Suprapubic skin (tissue), 4 donors: ENCODE data around the gene ALG12. TPM values are rescaled to one million over a fixed set of nuclear protein-coding genes. Genes with fewer than 3 reads are reported as not detected.

Experiments
- DNase-seq, 2 donors: peaks; one replicate each; pipeline ENCODE4 v3.0.0-alpha.2; 2019; ENCODE audit warnings: low spot score in 2 of 2
- H3K27ac ChIP-seq: fragments of 200-600 bp; sonication (generic); one replicate; pipeline ENCODE4 v1.5.1; 2019
- H3K27me3 ChIP-seq: fragments of 200-600 bp; sonication (generic); one replicate; pipeline ENCODE4 v1.5.1; 2019
- H3K36me3 ChIP-seq: fragments of 200-600 bp; sonication (generic); one replicate; pipeline ENCODE4 v1.5.1; 2019
- H3K4me1 ChIP-seq: fragments of 200-600 bp; sonication (generic); one replicate; pipeline ENCODE4 v1.5.1; 2019
- H3K4me3 ChIP-seq: fragments of 200-600 bp; sonication (generic); one replicate; pipeline ENCODE4 v1.5.1; 2019; ENCODE audit warnings: mild to moderate bottlenecking
- H3K9me3 ChIP-seq: fragments of 200-600 bp; sonication (generic); one replicate; pipeline ENCODE4 v1.5.1; 2019
- EP300 ChIP-seq: sonication (generic); formaldehyde crosslinking; IDR thresholded peaks from one replicate; pipeline ENCODE4 v1.6.1; 2017; ENCODE audit warnings: antibody characterized with exemption
- POLR2A ChIP-seq, 2 donors: fragments of 450-650 bp; IDR thresholded peaks; one replicate each; pipeline ENCODE4 v1.6.1; 2017; ENCODE audit warnings: antibody characterized with exemption in 2 of 2, mild to moderate bottlenecking in 2 of 2, moderate library complexity in 2 of 2
- POLR2AphosphoS5 ChIP-seq, 3 donors: sonication (generic); formaldehyde crosslinking; IDR thresholded peaks; one replicate each; pipeline ENCODE4 v1.6.1; 2017; ENCODE audit warnings: antibody characterized with exemption in 3 of 3
- WGBS: methylation state at CpG from one replicate; pipeline ENCODE4 v1.1.5; 2018; 5-methylcytosine and 5-hydroxymethylcytosine counted together
- total RNA-seq, 4 donors: library from RNA; depleted of rRNA; stranded (reverse); fragments of >200 nt; gene quantifications; one replicate each; pipeline ENCODE4 v1.1.0, GENCODE V29; 2016
- TF ChIP-seq, protein P1 (sequence below), 2 donors: fragments of 200-600 bp in 1 of 2; fragments of 450-650 bp in 1 of 2; sonication (generic) in 1 of 2; IDR thresholded peaks; one replicate each; pipeline ENCODE4 v1.5.1; 2016 to 2019; ENCODE audit warnings: antibody characterized with exemption in 2 of 2, mild to moderate bottlenecking in 1 of 2, moderate library complexity in 1 of 2

Gene ALG12
- total RNA-seq, 4 donors from 2014 or later, result 13.2 to 23.8 (median 16.8) TPM

DNA sequence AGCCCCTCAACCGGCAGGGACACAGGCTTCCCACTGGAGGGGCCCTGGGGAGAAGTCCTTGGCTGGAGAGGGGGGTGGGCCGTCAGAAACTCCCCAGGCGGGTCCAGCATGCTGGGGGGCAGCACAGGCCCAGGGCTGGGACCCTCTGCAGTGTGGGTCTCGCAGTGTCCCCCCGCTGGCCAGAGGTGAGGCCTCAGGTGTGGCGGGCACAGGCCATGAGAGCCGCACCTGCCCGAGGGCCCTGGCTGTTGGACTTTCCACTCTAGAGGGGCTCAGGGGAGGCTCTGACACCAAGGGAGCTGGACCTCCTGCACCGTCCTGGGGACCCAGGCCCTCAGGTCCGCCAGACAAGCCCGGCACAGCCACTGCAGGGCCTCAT is 31.7 kb upstream of the ALG12 start:
- Histone ChIP-seq H3K4me3 (no peak overlapping the region), H3K27me3 (no peaks in the 10 kb centered on the region)
- WGBS, result 85% methylated on average over 6 of the region's 11 CpGs

DNA sequence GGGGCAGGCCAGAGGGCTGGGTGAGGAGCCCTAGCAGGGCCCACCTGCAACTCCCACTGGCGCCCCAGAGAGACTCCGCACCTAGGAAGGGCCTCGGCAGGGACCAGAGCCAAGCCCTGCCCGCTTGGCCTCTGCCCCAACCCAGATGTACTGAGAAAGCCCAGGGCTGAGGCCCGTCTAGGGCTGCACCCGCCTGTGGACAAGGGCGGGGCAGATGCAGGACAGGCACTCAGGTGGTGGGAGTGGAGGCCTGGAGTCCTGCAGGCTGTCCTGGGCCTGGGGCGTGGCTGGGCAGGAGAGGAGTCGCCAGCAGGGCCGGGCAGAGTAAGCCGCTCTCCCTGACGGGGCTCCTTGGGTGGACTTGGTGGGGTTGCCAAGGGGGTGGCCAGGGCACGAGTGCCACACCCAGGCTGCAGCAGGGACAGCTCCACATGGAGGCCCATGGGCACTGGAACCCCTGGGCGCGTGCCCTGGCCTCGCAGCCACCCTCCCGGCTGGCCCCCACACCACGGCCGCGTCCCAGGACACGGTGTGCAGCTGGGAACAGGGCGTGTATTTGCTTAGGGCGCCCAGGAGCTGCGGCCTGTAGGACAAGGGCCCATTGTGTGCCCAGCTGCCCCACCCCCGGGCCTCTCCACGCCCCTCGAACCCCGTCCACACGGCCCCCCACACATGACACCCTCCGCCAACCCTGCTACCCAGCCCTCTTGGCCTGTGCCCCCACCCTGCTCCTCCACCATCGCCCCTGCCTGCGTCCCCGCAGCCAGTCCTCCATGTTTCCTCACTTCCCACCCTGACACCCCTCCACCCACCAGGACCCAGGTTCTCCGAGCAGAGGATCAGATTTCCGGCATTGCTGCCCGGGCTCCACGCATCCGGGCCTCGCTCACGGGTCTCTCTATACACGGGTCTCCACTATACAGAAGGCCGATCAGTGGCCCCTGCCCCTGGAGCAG is 31.0 kb upstream of the ALG12 start:
- H3K4me3 ChIP-seq, result peak overlapping the region; percentile 39
- no peaks in the 10 kb centered on the region for H3K36me3 ChIP-seq
- DNase-seq, result no peak
- no peaks in the 10 kb centered on the region for H3K9me3 ChIP-seq
- peaks cover 80% of the 10 kb centered on the region for H3K4me1 ChIP-seq
- TF ChIP-seq POLR2AphosphoS5 (IDR thresholded peaks at IDR 0.05) (peak in 2 of 3 donors; percentile 16 to 32), EP300 (no peak), POLR2A (IDR thresholded peaks at IDR 0.05) (no peak)
- TF ChIP-seq, protein P1, sequence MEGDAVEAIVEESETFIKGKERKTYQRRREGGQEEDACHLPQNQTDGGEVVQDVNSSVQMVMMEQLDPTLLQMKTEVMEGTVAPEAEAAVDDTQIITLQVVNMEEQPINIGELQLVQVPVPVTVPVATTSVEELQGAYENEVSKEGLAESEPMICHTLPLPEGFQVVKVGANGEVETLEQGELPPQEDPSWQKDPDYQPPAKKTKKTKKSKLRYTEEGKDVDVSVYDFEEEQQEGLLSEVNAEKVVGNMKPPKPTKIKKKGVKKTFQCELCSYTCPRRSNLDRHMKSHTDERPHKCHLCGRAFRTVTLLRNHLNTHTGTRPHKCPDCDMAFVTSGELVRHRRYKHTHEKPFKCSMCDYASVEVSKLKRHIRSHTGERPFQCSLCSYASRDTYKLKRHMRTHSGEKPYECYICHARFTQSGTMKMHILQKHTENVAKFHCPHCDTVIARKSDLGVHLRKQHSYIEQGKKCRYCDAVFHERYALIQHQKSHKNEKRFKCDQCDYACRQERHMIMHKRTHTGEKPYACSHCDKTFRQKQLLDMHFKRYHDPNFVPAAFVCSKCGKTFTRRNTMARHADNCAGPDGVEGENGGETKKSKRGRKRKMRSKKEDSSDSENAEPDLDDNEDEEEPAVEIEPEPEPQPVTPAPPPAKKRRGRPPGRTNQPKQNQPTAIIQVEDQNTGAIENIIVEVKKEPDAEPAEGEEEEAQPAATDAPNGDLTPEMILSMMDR (IDR thresholded peaks at IDR 0.05), result no peak
- peak overlapping the region; percentile 92 for H3K27ac ChIP-seq
- H3K27me3 ChIP-seq, result no peaks in the 10 kb centered on the region
- WGBS, result 94% methylated on average over 12 of the region's 42 CpGs

More for the DNA sequence above, 31.7 kb upstream of the ALG12 start:
- TF ChIP-seq POLR2AphosphoS5 (IDR thresholded peaks at IDR 0.05) (no peak), EP300 (no peak), POLR2A (IDR thresholded peaks at IDR 0.05) (no peak)
- TF ChIP-seq, protein P1 (IDR thresholded peaks at IDR 0.05), result no peak
- no peak for DNase-seq
- Histone ChIP-seq H3K36me3 (no peaks in the 10 kb centered on the region), H3K9me3 (no peaks in the 10 kb centered on the region), H3K27ac (peak overlapping the region; percentile 92), H3K4me1 (peaks cover 87% of the 10 kb centered on the region)

DNA sequence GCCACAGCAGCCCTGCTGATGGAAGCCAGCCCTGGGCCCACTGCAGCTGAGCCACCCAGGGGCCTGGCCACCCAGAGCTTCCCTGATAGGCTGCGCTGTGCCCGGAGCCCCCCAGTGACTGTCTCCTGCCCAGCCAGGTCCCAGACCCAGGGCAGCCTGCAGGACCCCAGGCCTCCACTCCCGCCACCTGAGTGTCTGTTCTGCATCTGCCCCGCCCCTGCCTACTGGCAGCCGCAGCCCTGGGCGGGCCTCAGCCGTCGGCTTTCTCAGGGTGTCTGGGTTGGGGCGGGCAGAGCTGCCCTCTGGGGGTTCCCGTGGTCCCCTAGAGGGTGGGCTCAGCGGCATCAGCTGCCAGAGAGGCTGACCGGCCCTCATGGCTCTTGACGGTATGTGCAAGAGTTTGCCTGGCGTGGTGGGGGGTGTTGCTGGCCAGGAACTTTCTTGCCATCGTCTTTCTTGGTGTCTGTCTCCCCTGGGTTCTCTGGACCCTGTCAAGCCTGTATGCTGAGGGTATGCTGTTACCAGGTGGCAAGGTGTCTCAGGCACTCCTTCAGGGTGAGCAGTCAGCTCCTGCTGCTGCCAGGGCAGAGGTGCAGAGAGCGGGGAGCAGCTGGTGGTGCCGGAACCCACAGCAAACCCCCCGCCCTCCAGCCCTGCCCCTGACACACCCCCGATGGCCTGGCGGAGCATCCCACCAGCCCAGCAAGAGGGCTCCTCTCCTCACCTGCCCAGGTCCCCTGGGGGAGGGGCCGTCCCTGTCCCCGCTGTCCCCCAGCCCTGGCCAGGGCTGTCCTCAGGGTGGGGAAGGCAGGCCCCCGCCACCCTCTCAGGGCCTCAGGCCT is 30.1 kb upstream of the ALG12 start:
- no peak for DNase-seq
- Histone ChIP-seq H3K27ac (peak overlapping the region; percentile 92), H3K36me3 (no peaks in the 10 kb centered on the region), H3K4me1 (peaks cover 71% of the 10 kb centered on the region), H3K9me3 (no peaks in the 10 kb centered on the region), H3K27me3 (no peaks in the 10 kb centered on the region), H3K4me3 (peak overlapping the region; percentile 39)
- 57% methylated on average over 5 of the region's 23 CpGs for WGBS
- TF ChIP-seq EP300 (no peak), POLR2A (IDR thresholded peaks at IDR 0.05) (no peak), POLR2AphosphoS5 (IDR thresholded peaks at IDR 0.05) (no peak)
- TF ChIP-seq, protein P1 (IDR thresholded peaks at IDR 0.05), result no peak

DNA sequence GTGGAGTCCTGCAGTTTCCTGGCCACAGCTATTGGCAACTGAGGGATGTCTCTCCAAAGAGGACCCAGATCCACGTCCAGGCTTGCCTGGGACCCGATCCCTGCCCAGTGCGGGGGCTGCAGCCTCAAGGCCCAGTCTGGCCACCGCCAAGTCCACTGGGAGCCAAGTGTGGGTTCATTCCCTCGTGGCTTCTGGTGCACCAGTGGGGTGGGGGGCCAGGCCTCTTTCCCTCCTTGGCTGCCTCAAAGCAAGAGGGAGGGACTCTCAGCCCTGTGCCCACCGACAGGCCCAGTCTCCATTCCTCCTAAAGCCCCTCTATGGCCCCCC is 29.0 kb upstream of the ALG12 start:
- TF ChIP-seq, protein P1 (IDR thresholded peaks at IDR 0.05), result no peak
- no peak for TF ChIP-seq EP300
- no peak for TF ChIP-seq POLR2AphosphoS5 (IDR thresholded peaks at IDR 0.05)
- TF ChIP-seq POLR2A (IDR thresholded peaks at IDR 0.05), result no peak
- WGBS, result 80% methylated on average over 1 of the region's 6 CpGs
- no peaks in the 10 kb centered on the region for H3K9me3 ChIP-seq
- H3K4me3 ChIP-seq, result peak overlapping the region; percentile 39
- H3K4me1 ChIP-seq, result peaks cover 61% of the 10 kb centered on the region
- peak overlapping the region; percentile 92 for H3K27ac ChIP-seq
- no peak for DNase-seq
- H3K27me3 ChIP-seq, result no peaks in the 10 kb centered on the region
- no peaks in the 10 kb centered on the region for H3K36me3 ChIP-seq
